Fibroblast of upper back skin (primary cell): Measurements from ENCODE around the gene ABRACL.
"Not testable (repeated sequence)": the region's sequence is repeated elsewhere in the genome, so short reads cannot be mapped to it uniquely, and the experiment has no call there.

ENCODE experiments used
- DNase-seq: peaks from one replicate; pipeline ENCODE4 v3.0.0-alpha.2; 2013

ABRACL gene

GRCh38 chr6:139013185-139013800, 15.3 kb upstream of the ABRACL start:
- DNase-seq = no peak

- DNase-seq = no peak
Observed at GRCh38 chr6:139014945-139015344, 13.6 kb upstream of the ABRACL start.

DNA sequence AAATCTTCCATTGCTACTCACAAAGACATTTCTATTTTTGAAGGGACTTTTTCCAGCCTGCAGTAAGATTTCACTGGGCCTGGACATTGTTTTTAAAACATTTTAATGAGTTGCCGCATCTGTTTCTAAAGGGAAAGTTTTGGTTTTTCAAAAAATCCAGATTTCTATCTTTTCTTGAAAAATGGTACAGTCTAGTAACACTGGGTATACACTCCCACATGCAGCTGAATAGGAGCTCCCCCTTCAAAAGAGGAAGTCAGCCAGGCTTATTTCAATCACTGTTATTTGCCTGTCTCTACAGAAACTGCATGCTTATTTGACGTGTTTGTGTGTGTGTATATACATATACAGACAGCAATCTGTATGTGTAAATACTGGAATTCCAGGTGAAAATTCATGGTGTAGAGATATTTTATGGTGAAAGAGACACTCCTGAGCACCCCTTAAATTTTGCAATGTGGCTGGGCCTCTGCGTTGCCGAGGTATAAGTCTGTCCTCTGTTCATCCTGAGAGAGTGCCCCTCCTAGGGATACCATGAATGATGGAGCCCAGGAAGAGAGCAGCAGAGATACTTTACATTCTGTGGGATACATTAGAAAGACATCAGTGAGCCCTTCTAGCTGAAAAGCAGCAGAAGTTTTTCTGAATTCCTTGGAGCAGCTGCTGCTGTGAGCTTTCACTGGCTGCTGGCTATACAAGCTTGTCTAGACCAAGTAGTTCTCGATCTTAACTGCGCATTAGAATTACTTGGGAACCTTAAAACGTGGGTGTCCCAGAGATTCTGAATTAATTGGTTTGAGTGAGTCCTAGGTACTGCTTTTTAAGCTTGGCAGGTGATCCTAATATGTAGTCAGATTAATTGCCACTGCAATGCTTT, 12.0 kb upstream of the ABRACL start:
- no peak for DNase-seq

- DNase-seq = no peak
Observed at GRCh38 chr6:139017227-139017626, 11.3 kb upstream of the ABRACL start.

DNA sequence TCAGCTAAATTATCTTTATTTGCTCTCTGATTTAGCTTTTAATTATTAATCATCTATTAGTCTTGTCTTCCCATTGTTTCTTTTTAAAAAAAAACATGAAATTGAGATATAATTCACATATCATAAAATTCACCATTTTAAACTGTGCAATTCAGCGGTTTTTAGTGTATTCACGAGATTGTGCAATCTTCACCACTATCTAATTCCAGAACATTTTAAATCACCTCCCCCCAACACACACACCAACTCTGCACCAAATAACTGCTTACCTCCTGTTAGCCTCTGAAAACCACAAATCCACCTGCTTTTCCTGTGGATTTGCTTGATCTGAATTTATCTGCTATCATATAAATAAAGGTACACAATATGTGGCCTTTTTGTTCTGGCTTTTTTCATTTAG, 8.8 kb upstream of the ABRACL start:
- DNase-seq = no peak

DNA sequence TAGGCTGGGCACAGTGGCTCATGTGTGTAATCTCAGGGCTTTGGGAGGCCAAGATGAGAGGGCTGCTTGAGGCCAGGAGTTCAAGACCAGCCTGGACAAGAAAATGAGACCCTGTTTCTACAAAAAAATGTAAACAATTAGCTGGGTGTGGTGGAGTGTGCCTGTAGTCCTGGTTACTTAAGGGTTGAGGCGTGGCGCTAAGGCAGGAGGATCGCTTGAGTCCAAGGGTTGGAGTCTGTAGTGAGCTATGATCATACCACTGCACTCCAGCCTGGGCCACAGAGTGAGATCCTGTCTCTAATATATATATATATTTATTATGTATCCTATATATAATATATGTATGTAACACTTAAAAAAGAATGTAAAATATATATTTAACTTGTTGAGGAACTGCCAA, 7.9 kb upstream of the ABRACL start:
- DNase-seq = no peak

DNA sequence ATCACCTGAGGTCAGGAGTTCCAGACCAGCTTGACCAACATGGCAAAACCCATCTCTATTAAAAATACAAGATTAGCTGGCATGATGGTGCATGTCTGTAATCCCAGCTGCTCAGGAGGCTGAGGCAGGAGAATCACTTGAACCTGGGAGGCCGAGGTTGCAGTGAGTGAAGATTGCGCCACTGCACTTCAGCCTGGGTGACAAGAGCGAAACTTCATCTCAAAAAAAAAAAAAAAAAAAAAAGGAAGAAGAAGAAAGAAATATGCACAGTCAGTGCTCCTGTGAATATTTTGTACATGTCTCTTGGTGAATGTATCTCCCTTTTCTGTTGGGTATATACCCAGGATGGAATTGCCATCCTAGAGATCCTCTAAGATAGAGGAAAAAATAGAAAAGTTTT, 3.1 kb upstream of the ABRACL start:
- DNase-seq = not testable (repeated sequence)

DNA sequence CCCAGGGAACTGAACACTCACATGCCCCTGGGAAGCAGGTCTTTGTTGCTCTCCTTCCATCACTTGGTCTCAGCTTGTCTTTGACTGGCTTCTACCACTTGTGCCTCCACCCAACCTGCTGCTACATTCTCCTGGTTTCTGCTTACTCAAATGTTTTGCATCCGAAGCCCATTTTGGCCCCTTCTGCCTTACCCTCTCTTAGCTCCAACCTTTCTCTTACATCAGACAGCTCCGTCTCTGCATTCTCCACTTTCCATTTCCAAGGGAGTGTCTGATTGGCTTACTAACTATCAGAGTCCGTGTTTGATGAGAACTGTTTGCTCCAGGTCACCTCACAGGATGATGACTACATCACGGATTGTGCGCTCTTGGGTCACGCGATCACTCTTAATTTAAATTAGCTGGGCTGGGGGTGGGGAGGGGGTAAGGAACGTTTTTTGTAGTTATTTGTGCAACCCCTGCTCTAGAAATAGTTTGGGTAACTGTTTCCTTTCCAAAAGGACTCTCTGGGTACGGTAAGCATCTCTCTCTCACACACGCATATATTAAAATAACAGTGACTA, 844 bp upstream of the ABRACL start:
- DNase-seq = peak; percentile 20

- DNase-seq = no peak
Observed at GRCh38 chr6:139028215-139028657, 309 bp upstream of the ABRACL start.

- DNase-seq = peak; percentile 30
Observed at GRCh38 chr6:139029470-139030227, 1.1 kb downstream of the ABRACL start.

- DNase-seq = no peak
Observed at GRCh38 chr6:139030228-139030963, 1.9 kb downstream of the ABRACL start.

DNA sequence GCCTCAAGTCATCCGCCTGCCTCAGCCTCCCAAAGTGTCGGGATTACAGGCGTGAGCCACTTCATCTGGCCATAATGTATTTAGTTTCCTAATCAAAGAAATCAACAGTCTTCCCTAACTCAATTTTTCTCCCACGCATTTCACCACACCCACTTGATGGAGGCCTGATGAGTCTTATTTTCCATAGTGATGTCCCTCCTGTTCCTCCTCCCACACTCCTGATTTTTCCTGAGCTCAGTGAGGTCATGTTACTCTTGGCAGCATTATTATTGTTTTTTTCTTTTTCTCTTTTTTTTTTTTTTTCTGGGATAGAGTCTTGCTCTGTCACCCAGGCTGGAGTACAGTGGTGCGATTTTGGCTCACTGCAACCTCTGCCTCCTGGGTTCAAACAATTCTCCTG, 8.9 kb downstream of the ABRACL start:
- DNase-seq = peak; percentile 37

GRCh38 chr6:139044250-139044649, 15.7 kb downstream of the ABRACL start:
- no peak for DNase-seq

DNA sequence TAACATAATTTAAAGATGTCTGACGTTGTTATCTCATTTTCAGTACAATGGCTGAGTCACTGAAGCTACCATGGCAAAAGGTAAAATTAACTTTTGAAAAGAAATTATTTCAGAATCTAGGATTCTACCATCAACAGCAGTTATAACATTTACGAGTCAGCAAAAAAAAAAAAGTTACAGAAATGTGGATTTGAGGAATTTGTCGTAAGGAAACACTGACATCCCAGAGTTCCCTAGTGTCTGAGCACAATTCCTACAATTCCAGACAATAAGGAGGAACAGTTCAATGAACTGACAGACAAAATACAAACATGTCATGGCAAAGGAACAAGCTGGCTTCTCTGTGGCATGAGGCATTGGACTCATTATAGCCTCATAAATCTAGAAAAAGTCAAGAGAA, 19.1 kb downstream of the ABRACL start:
- no peak for DNase-seq

- DNase-seq = not testable (repeated sequence)
Observed at GRCh38 chr6:139048912-139049311, 20.4 kb downstream of the ABRACL start.

- not testable (repeated sequence) for DNase-seq
Observed at GRCh38 chr6:139050131-139050769, 21.7 kb downstream of the ABRACL start.

GRCh38 chr6:139050770-139051313, 22.3 kb downstream of the ABRACL start:
- DNase-seq = no peak

- DNase-seq = no peak
Observed at GRCh38 chr6:139051396-139052060, 23.0 kb downstream of the ABRACL start.

- no peak for DNase-seq
Observed at GRCh38 chr6:139053382-139053781, 24.8 kb downstream of the ABRACL start.

DNA sequence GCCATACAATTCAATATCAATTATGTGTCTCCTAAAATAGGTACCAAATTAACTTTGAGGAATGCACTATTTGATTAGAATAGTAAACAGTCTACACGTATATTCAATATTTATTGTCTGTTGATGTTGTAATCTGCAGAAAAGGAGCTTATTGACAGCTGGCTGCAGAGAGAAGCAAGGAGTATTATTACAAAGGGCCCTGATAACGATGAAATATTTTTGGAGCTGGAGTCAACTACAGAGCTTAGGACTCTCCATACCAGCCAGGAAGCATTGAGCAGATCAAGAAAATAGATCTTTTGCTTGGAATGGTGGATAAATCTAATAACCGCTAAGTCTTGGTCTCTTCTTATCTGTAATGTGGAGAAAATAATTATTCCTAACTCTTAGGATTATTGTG, 25.5 kb downstream of the ABRACL start:
- no peak for DNase-seq

DNA sequence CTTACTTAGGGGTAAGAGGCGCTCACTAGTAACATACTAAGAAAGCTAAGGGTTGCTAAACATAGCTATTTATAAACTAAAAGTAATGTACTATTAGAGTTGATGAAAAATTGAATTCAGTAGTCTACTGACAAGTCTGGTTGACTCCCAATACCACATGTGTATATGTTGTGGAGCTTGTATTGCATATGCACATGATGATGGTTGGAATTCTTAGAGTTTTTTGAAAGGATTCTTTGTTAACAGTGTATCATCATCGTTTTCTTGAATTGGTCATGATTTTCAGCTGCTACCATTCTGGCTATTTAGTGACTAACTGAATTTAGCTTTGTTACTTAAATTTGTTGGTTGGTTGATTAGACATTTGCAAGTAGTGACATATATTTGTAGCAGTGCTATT, 27.2 kb downstream of the ABRACL start:
- DNase-seq = no peak
